Astrocyte of the spinal cord (primary cell): Measurements from ENCODE around the gene EXD3.

ENCODE experiments used
- DNase-seq: peaks from one replicate; pipeline ENCODE4 v3.0.0; 2011; ENCODE audit warnings: low read depth, low spot score
- H3K4me3 ChIP-seq: 2 replicates; pipeline ENCODE4 v1.5.1; 2011; ENCODE audit warnings: low read depth, mild to moderate bottlenecking, low read length, moderate library complexity
- in situ Hi-C: cut with HindIII; loops from 2 replicates; pipeline ENCODE4 v1.10.0; 2017; ENCODE audit warnings: low sequenced_read_pairs
- TF ChIP-seq, protein P1 (sequence below): IDR thresholded peaks from 2 replicates; pipeline ENCODE4 v1.5.1; 2012; ENCODE audit warnings: low read depth, mild to moderate bottlenecking, low read length, inconsistent platforms

The EXD3 gene

GRCh38 chr9:137367506-137368430, 55.2 kb downstream of the EXD3 start:
- no peak for DNase-seq
- H3K4me3 ChIP-seq: no peak overlapping the region
- in situ Hi-C loops: no loop called here
- TF ChIP-seq, protein P1, sequence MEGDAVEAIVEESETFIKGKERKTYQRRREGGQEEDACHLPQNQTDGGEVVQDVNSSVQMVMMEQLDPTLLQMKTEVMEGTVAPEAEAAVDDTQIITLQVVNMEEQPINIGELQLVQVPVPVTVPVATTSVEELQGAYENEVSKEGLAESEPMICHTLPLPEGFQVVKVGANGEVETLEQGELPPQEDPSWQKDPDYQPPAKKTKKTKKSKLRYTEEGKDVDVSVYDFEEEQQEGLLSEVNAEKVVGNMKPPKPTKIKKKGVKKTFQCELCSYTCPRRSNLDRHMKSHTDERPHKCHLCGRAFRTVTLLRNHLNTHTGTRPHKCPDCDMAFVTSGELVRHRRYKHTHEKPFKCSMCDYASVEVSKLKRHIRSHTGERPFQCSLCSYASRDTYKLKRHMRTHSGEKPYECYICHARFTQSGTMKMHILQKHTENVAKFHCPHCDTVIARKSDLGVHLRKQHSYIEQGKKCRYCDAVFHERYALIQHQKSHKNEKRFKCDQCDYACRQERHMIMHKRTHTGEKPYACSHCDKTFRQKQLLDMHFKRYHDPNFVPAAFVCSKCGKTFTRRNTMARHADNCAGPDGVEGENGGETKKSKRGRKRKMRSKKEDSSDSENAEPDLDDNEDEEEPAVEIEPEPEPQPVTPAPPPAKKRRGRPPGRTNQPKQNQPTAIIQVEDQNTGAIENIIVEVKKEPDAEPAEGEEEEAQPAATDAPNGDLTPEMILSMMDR: no peak

GRCh38 chr9:137366891-137367381, 56.0 kb downstream of the EXD3 start:
- in situ Hi-C loops: no loop called here
- TF ChIP-seq, protein P1: no peak
- DNase-seq: no peak
- H3K4me3 ChIP-seq: no peak overlapping the region

- TF ChIP-seq, protein P1: no peak
- no peak overlapping the region for H3K4me3 ChIP-seq
- no peak for DNase-seq
- in situ Hi-C loops: no loop called here
Observed at GRCh38 chr9:137366445-137366810, 56.5 kb downstream of the EXD3 start.

- H3K4me3 ChIP-seq: no peak overlapping the region
- in situ Hi-C loops: no loop called here
- no peak for DNase-seq
- TF ChIP-seq, protein P1: no peak
Observed at GRCh38 chr9:137365552-137366444, 57.2 kb downstream of the EXD3 start.

DNA sequence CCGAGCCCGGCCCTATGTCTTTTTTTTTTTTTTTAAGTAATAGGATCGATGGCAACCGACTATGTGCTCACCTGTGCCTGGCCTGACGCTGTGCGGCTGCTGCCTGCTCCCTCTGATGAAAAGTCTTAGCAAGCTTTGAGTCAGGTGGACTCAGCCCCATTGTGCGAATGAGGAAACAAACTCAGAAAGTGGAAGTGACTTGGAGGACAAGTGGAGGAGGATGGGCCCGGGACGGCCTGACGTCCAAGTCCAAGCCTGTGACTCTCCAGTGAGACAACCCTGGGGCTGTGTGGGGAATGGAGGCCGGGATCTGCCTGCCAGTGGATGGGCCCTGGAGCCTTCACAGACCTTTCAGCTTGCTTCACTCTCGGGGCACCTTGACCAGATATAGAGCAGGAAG, 57.9 kb downstream of the EXD3 start:
- no peak for DNase-seq
- TF ChIP-seq, protein P1: no peak
- in situ Hi-C loops: no loop called here
- H3K4me3 ChIP-seq: no peak overlapping the region

- in situ Hi-C loops: no loop called here
- TF ChIP-seq, protein P1: no peak
- DNase-seq: no peak
- no peak overlapping the region for H3K4me3 ChIP-seq
Observed at GRCh38 chr9:137359850-137360249, 63.1 kb downstream of the EXD3 start.
